ENCODE measurements around the gene R3HDML.

- TF ChIP-seq EP300 (IDR thresholded peaks at IDR 0.05; ENCODE audit: borderline replicate concordance in 1 of 2, control insufficient read depth in 1 of 2, low read depth in 2 of 2, low read length in 2 of 2) (no peak), POLR2AphosphoS5 (IDR thresholded peaks at IDR 0.05; ENCODE audit: low read length) (no peak), MXI1 (IDR thresholded peaks at IDR 0.05; ENCODE audit: low read depth, low read length) (no peak), CREB1 (IDR thresholded peaks at IDR 0.05; ENCODE audit: low read depth) (no peak), TCF7 (IDR thresholded peaks at IDR 0.05; ENCODE audit: borderline replicate concordance) (no peak), GABPA (IDR thresholded peaks at IDR 0.05; ENCODE audit: low read depth) (no peak), RFX5 (IDR thresholded peaks at IDR 0.05; ENCODE audit: low read depth, low read length) (no peak), MAX (IDR thresholded peaks at IDR 0.05; ENCODE audit: low read depth, low read length) (no peak), CTCF (IDR thresholded peaks at IDR 0.05 in 2 of 3, conservative IDR thresholded peaks at IDR 0.05 in 1 of 3; ENCODE audit: control insufficient read depth in 2 of 3, extremely low read depth in 1 of 3, insufficient read depth in 1 of 3, low read depth in 3 of 3, low read length in 3 of 3) (peak; percentile 88 to 97 (median 88))
- TF ChIP-seq, protein P1, sequence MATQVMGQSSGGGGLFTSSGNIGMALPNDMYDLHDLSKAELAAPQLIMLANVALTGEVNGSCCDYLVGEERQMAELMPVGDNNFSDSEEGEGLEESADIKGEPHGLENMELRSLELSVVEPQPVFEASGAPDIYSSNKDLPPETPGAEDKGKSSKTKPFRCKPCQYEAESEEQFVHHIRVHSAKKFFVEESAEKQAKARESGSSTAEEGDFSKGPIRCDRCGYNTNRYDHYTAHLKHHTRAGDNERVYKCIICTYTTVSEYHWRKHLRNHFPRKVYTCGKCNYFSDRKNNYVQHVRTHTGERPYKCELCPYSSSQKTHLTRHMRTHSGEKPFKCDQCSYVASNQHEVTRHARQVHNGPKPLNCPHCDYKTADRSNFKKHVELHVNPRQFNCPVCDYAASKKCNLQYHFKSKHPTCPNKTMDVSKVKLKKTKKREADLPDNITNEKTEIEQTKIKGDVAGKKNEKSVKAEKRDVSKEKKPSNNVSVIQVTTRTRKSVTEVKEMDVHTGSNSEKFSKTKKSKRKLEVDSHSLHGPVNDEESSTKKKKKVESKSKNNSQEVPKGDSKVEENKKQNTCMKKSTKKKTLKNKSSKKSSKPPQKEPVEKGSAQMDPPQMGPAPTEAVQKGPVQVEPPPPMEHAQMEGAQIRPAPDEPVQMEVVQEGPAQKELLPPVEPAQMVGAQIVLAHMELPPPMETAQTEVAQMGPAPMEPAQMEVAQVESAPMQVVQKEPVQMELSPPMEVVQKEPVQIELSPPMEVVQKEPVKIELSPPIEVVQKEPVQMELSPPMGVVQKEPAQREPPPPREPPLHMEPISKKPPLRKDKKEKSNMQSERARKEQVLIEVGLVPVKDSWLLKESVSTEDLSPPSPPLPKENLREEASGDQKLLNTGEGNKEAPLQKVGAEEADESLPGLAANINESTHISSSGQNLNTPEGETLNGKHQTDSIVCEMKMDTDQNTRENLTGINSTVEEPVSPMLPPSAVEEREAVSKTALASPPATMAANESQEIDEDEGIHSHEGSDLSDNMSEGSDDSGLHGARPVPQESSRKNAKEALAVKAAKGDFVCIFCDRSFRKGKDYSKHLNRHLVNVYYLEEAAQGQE (IDR thresholded peaks at IDR 0.05; ENCODE audit: low read depth, low read length) = no peak
These were observed 47.7 kb downstream of the R3HDML start for GRCh38 chr20:44384423-44385027.
